Astrocyte (in vitro differentiated cells and primary cell): ENCODE data around the gene TRIAP1.

Experiments
- CTCF ChIP-seq: IDR thresholded peaks from 2 replicates; pipeline ENCODE4 v1.5.1; 2011; ENCODE audit warnings: low read depth, mild to moderate bottlenecking, inconsistent platforms, low read length, moderate library complexity; ENCODE audit not compliant: insufficient read depth
- EZH2 ChIP-seq: IDR thresholded peaks from 2 replicates; pipeline ENCODE4 v1.6.1; 2012; ENCODE audit warnings: mild to moderate bottlenecking, low read length, inconsistent platforms; ENCODE audit not compliant: insufficient read depth

DNA sequence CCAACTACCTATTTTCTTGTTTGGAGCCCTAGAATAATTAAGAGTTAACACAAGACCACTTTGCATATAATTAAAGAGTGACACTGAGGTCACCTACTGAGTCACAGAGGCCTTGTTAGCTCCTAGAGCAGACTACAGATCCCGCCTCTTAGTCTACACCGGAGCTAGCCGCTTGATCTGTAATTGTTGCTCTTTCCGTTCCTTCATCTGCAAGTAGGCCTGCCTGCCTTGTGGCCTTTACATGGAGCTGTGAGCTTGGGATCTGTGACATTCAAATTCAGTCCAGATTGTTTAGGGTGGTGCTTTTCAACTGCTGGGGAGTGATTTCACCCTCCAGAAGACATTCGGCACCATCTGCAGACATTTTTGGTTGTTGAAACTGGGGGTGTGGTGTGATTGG, 44.1 kb upstream of the TRIAP1 start:
- TF ChIP-seq CTCF (no peak), EZH2 (no peak)
